GM12878 (cell line): Measurements from ENCODE around the gene TTLL11. TPM values are rescaled to one million over a fixed set of nuclear protein-coding genes. Genes with fewer than 3 reads are reported as not detected.

ENCODE experiments used
- ATAC-seq: fragments of 200-7000 bp; cut with Tn5 transposase; 3 replicates; pipeline ENCODE4 v1.9.1; 2020; ENCODE audit warnings: mild to moderate bottlenecking, moderate library complexity
- BruUV-seq: library from RNA; stranded (reverse); fragments of 400-500 nt; replicated peaks from 2 replicates; lab custom pipeline; 2021; lab: Mats Ljungman, UMichigan
- CTCF ChIA-PET: fragments of 300-600 bp; sonication (Branson Sonifier 250); formaldehyde crosslinking; extraction: SDS; loops from one replicate; lab custom pipeline; 2021; ENCODE audit warnings: inconsistent platforms; lab: Yijun Ruan, JAX
- POLR2A ChIA-PET: fragments of 350-600 bp; formaldehyde crosslinking; extraction: SDS; loops from one replicate; lab custom pipeline; 2021; ENCODE audit warnings: inconsistent platforms; lab: Charles Lee
- RAD21 ChIA-PET: fragments of 300-600 bp; sonication (Branson Sonifier 250); formaldehyde crosslinking; loops from one replicate; lab custom pipeline; 2023; ENCODE audit warnings: antibody characterized with exemption; ENCODE audit not compliant: unreplicated experiment; lab: Charles Lee
- SMC1A ChIA-PET: fragments of 300-600 bp; sonication (Branson Sonifier 250); formaldehyde crosslinking; loops from one replicate; lab custom pipeline; 2023; ENCODE audit not compliant: unreplicated experiment, uncharacterized antibody; lab: Charles Lee
- DNase-seq: peaks from one replicate; pipeline ENCODE4 v3.0.0-alpha.2; 2011; ENCODE audit warnings: low read depth, low spot score
- FAIRE-seq: peaks from 3 replicates; lab custom pipeline; 2011; peaks lifted over from hg19 to GRCh38; lab: Jason Lieb, UNC
- H2AFZ ChIP-seq: 2 replicates; pipeline ENCODE4 v1.6.0; 2011; ENCODE audit warnings: low read depth, low read length, control low read depth; ENCODE audit not compliant: control insufficient read depth
- H3K27ac ChIP-seq: 2 replicates; pipeline ENCODE4 v1.5.1; 2011; ENCODE audit warnings: control low read depth; ENCODE audit not compliant: control insufficient read depth, insufficient read depth
- H3K27me3 ChIP-seq, 2 experiments: replicated peaks in 1 of 2; 2 replicates each; pipeline versions ENCODE4 v1.6.0 to v1.6.1; 2011; ENCODE audit warnings: low read length in 1 of 2; ENCODE audit not compliant: control insufficient read depth in 2 of 2, insufficient read depth in 2 of 2
- H3K36me3 ChIP-seq, 2 experiments: 2 replicates each; pipeline ENCODE4 v1.5.1; 2011; ENCODE audit warnings: low read length in 1 of 2; ENCODE audit not compliant: control insufficient read depth in 2 of 2, insufficient read depth in 2 of 2
- H3K4me1 ChIP-seq: 2 replicates; pipeline ENCODE4 v1.6.1; 2011; ENCODE audit warnings: mild to moderate bottlenecking, low read length, moderate library complexity, mixed read lengths; ENCODE audit not compliant: control insufficient read depth, insufficient read depth
- H3K4me2 ChIP-seq: 2 replicates; pipeline ENCODE4 v1.6.0; 2011; ENCODE audit warnings: control low read depth; ENCODE audit not compliant: control insufficient read depth, insufficient read depth
- H3K4me3 ChIP-seq: fragments of 200-600 bp; sonication (generic); 2 replicates; pipeline ENCODE4 v1.5.1; 2016
- H3K79me2 ChIP-seq: 2 replicates; pipeline ENCODE4 v1.6.0; 2011; ENCODE audit warnings: low read length; ENCODE audit not compliant: control insufficient read depth, insufficient read depth
- H3K9ac ChIP-seq: 2 replicates; pipeline ENCODE4 v1.8.0; 2011; ENCODE audit warnings: low read length, control low read depth, mixed read lengths; ENCODE audit not compliant: control insufficient read depth, insufficient read depth
- H3K9me3 ChIP-seq: replicated peaks from 3 replicates; pipeline ENCODE4 v1.5.1; 2011; ENCODE audit warnings: mild to moderate bottlenecking, low read length; ENCODE audit not compliant: control insufficient read depth, insufficient read depth
- H4K20me1 ChIP-seq: 2 replicates; pipeline ENCODE4 v1.6.0; 2011; ENCODE audit not compliant: control insufficient read depth, insufficient read depth
- CREB1 ChIP-seq: IDR thresholded peaks from 2 replicates; pipeline ENCODE4 v1.6.1; 2012; ENCODE audit warnings: low read depth, mild to moderate bottlenecking, inconsistent platforms
- ESRRA ChIP-seq: IDR thresholded peaks from 2 replicates; pipeline ENCODE4 v1.6.1; 2012; ENCODE audit warnings: mild to moderate bottlenecking, low read length, improper control_type of control experiment
- IRF5 ChIP-seq: fragments of 450-650 bp; IDR thresholded peaks from 2 replicates; pipeline ENCODE4 v1.6.1; 2017; ENCODE audit warnings: borderline replicate concordance
- NFIC ChIP-seq: IDR thresholded peaks from 2 replicates; pipeline ENCODE4 v1.6.1; 2012; ENCODE audit warnings: low read depth, mild to moderate bottlenecking, inconsistent platforms, low read length, moderate library complexity
- NFYB ChIP-seq: IDR thresholded peaks from 2 replicates; pipeline ENCODE4 v1.6.1; 2011; ENCODE audit warnings: low read depth, mild to moderate bottlenecking, low read length, improper control_type of control experiment, moderate library complexity; ENCODE audit not compliant: insufficient read depth
- PAX8 ChIP-seq: fragments of 450-650 bp; IDR thresholded peaks from 2 replicates; pipeline ENCODE4 v1.6.1; 2017; ENCODE audit warnings: mild to moderate bottlenecking, moderate library complexity
- POLR2A ChIP-seq: IDR thresholded peaks from 2 replicates; pipeline ENCODE4 v1.6.1; 2011; ENCODE audit warnings: low read depth, mild to moderate bottlenecking, low read length
- RAD21 ChIP-seq: IDR thresholded peaks from 2 replicates; pipeline ENCODE4 v1.6.1; 2011; ENCODE audit warnings: mild to moderate bottlenecking, low read depth, low read length, moderate library complexity; ENCODE audit not compliant: insufficient read depth
- STAT1 ChIP-seq: fragments of 450-650 bp; conservative IDR thresholded peaks from 2 replicates; pipeline ENCODE4 v1.6.1; 2014; ENCODE audit warnings: antibody characterized with exemption, mild to moderate bottlenecking
- ZNF217 ChIP-seq: fragments of 450-650 bp; IDR thresholded peaks from 2 replicates; pipeline ENCODE4 v1.6.1; 2017; ENCODE audit warnings: antibody characterized with exemption, mild to moderate bottlenecking
- ZNF24 ChIP-seq: fragments of 450-650 bp; IDR thresholded peaks from 2 replicates; pipeline ENCODE4 v1.6.1; 2017; ENCODE audit warnings: antibody characterized with exemption, mild to moderate bottlenecking
- ZNF384 ChIP-seq: IDR thresholded peaks from 2 replicates; pipeline ENCODE4 v1.6.1; 2012; ENCODE audit warnings: low read depth, mild to moderate bottlenecking, low read length, improper control_type of control experiment, borderline replicate concordance
- ZSCAN29 ChIP-seq: fragments of 450-650 bp; IDR thresholded peaks from 2 replicates; pipeline ENCODE4 v1.6.1; 2017; ENCODE audit warnings: mild to moderate bottlenecking, moderate library complexity
- WGBS: methylation state at CpG from one replicate; pipeline ENCODE4 v1.1.6; 2016; ENCODE audit warnings: low lambda C conversion rate; ENCODE audit not compliant: insufficient replicate concordance, insufficient coverage; ENCODE audit errors: missing lambda C conversion rate; 5-methylcytosine and 5-hydroxymethylcytosine counted together
- in situ Hi-C: fragments of 300-500 bp; cut with MboI; formaldehyde crosslinking; loops from 9 replicates; pipeline ENCODE4 v1.14.3; 2018; ENCODE audit warnings: mixed read lengths
- intact Hi-C: fragments of 100-400 bp; cut with micrococcal nuclease; formaldehyde crosslinking; loops from one replicate; pipeline ENCODE4 v1.14.2; 2022; ENCODE audit not compliant: unreplicated experiment
- polyA plus RNA-seq, 11 experiments: library from polyadenylated mRNA; depleted of rRNA in 4 of 11; unstranded in 6 of 11; stranded (reverse) in 5 of 11; fragments of >200 nt; fragmentation: Nextera tagmentation in 4 of 11; fragmentation: Illumina TruSeq in 1 of 11; extraction: Ambion mirVana in 4 of 11; extraction: Trizol in 1 of 11; gene quantifications; 1 replicate in 1 of 11; 2 replicates in 10 of 11; pipeline versions ENCODE4 v1.2.1 to v1.2.3, GENCODE V29; 2011 to 2016; ENCODE audit warnings: inconsistent platforms in 2 of 11, missing spikeins in 2 of 11, low read depth in 1 of 11
- total RNA-seq, 4 experiments: library from RNA; depleted of rRNA in 3 of 4; stranded (reverse); fragments of >200 nt in 3 of 4; fragmentation: Illumina TruSeq in 1 of 4; extraction: Trizol in 1 of 4; gene quantifications; 2 replicates each; pipeline versions ENCODE4 v1.2.1 to v1.2.3, GENCODE V29; 2013 to 2021
- TF ChIP-seq, protein P1 (sequence below): fragments of 450-650 bp; IDR thresholded peaks from 2 replicates; pipeline ENCODE4 v1.6.1; 2017; ENCODE audit warnings: low read depth, mild to moderate bottlenecking, moderate library complexity

Gene TTLL11
- total and polyA plus RNA-seq, 10 of the 15 experiments (the other 5 are each of a cell fraction or from before 2014, with no cell fraction given) = 1.2 to 3.7 (median 2.9) TPM

- in situ Hi-C loops = no loop called here
Observed at GRCh38 chr9:122036988-122037387, 56.1 kb downstream of the TTLL11 start.

GRCh38 chr9:122036408-122036807, 56.7 kb downstream of the TTLL11 start:
- intact Hi-C loops = no loop called here
- Histone ChIP-seq H3K79me2 (no peaks in the 10 kb centered on the region), H2AFZ (no peak overlapping the region), H3K36me3 (no peaks in the 10 kb centered on the region; a peak in 1 of 4 replicates), H3K27me3 (no peaks in the 10 kb centered on the region), H3K4me2 (no peak overlapping the region), H4K20me1 (no peaks in the 10 kb centered on the region), H3K9me3 (no peaks in the 10 kb centered on the region), H3K27ac (no peak overlapping the region), H3K4me3 (no peak overlapping the region), H3K9ac (no peak overlapping the region), H3K4me1 (no peaks in the 10 kb centered on the region)
- in situ Hi-C loops = no loop called here
- no peak for FAIRE-seq
- POLR2A ChIA-PET = no interaction called here
- 97% methylated on average over 4 of the region's 4 CpGs for WGBS
- DNase-seq = no peak
- BruUV-seq = no TSS peak
- CTCF ChIA-PET = no interaction called here
- no peak for ATAC-seq
- SMC1A ChIA-PET = no interaction called here
- RAD21 ChIA-PET = no interaction called here
- TF ChIP-seq NFIC (no peak), NFYB (no peak), ZNF384 (no peak), ZNF217 (no peak), RAD21 (no peak), PAX8 (no peak), ZNF24 (no peak), CREB1 (no peak), IRF5 (no peak), ZSCAN29 (no peak), STAT1 (no peak)
- TF ChIP-seq, protein P1, sequence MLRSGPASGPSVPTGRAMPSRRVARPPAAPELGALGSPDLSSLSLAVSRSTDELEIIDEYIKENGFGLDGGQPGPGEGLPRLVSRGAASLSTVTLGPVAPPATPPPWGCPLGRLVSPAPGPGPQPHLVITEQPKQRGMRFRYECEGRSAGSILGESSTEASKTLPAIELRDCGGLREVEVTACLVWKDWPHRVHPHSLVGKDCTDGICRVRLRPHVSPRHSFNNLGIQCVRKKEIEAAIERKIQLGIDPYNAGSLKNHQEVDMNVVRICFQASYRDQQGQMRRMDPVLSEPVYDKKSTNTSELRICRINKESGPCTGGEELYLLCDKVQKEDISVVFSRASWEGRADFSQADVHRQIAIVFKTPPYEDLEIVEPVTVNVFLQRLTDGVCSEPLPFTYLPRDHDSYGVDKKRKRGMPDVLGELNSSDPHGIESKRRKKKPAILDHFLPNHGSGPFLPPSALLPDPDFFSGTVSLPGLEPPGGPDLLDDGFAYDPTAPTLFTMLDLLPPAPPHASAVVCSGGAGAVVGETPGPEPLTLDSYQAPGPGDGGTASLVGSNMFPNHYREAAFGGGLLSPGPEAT = no peak

More at GRCh38 chr9:122036988-122037387, 56.1 kb downstream of the TTLL11 start:
- Histone ChIP-seq H3K4me2 (no peak overlapping the region), H4K20me1 (no peaks in the 10 kb centered on the region), H3K79me2 (no peaks in the 10 kb centered on the region), H3K4me1 (no peaks in the 10 kb centered on the region), H3K9me3 (no peaks in the 10 kb centered on the region), H3K9ac (no peak overlapping the region), H3K27me3 (no peaks in the 10 kb centered on the region), H3K4me3 (no peak overlapping the region), H3K36me3 (no peaks in the 10 kb centered on the region; a peak in 1 of 4 replicates), H2AFZ (no peak overlapping the region), H3K27ac (no peak overlapping the region)
- POLR2A ChIA-PET = no interaction called here
- intact Hi-C loops = no loop called here
- SMC1A ChIA-PET = no interaction called here
- no peak for DNase-seq
- no peak for TF ChIP-seq ESRRA
- no peak for TF ChIP-seq POLR2A
- no TSS peak for BruUV-seq
- CTCF ChIA-PET = no interaction called here
- RAD21 ChIA-PET = no interaction called here
- ATAC-seq = no peak
- WGBS = 100% methylated on average over 1 of the region's 1 CpG
- no peak for FAIRE-seq
